Neutrophil (primary cell): ENCODE data around the gene CENPU.

Experiments used
- H3K27ac ChIP-seq: fragments of 200-600 bp; sonication (generic); 2 replicates; pipeline ENCODE4 v1.5.1; 2016; ENCODE audit warnings: mild to moderate bottlenecking, moderate library complexity
- H3K27me3 ChIP-seq: fragments of 200-600 bp; sonication (generic); 2 replicates; pipeline ENCODE4 v1.6.0; 2016; ENCODE audit warnings: mild to moderate bottlenecking
- H3K36me3 ChIP-seq: fragments of 200-600 bp; sonication (generic); 2 replicates; pipeline ENCODE4 v1.5.1; 2017
- H3K4me1 ChIP-seq, 2 experiments: fragments of 200-600 bp in 1 of 2; sonication (generic) in 1 of 2; 1 replicate in 1 of 2; 2 replicates in 1 of 2; pipeline versions ENCODE4 v1.5.1 to v1.6.1; 2013 to 2016; ENCODE audit warnings: low read depth in 1 of 2, low read length in 1 of 2, mild to moderate bottlenecking in 1 of 2, moderate library complexity in 1 of 2; ENCODE audit not compliant: control insufficient read depth in 1 of 2, insufficient read depth in 1 of 2
- H3K4me3 ChIP-seq, 2 experiments: fragments of 200-600 bp in 1 of 2; sonication (generic) in 1 of 2; 1 replicate in 1 of 2; 2 replicates in 1 of 2; pipeline ENCODE4 v1.5.1; 2013 to 2016; ENCODE audit warnings: low read depth in 1 of 2, low read length in 1 of 2, mild to moderate bottlenecking in 1 of 2, moderate library complexity in 1 of 2
- H3K9me3 ChIP-seq: fragments of 200-600 bp; sonication (generic); 2 replicates; pipeline ENCODE4 v1.5.1; 2016
- TF ChIP-seq, protein P1 (sequence below): fragments of 200-600 bp; sonication (generic); IDR thresholded peaks from 2 replicates; pipeline ENCODE4 v1.5.1; 2016; ENCODE audit warnings: antibody characterized with exemption

Gene CENPU

DNA sequence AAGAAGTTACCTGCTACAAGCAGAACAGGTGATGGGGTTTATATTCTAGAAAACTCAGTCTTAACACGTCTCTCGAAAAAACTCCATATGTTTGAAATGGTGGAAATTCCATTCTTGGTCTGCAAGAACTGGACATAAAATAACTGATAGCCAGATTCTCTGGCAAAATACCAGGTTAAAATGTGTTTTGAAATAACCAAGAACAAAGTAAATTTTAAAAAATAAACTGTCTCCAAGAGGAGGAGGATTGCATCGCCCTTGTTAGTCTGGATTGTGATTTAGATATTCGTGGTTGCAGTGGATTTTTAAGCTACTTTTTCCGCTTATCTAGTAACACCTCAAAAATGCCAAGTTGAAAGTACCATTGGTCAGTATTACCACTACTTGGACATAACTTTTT lies 40.8 kb downstream of the CENPU start:
- TF ChIP-seq, protein P1, sequence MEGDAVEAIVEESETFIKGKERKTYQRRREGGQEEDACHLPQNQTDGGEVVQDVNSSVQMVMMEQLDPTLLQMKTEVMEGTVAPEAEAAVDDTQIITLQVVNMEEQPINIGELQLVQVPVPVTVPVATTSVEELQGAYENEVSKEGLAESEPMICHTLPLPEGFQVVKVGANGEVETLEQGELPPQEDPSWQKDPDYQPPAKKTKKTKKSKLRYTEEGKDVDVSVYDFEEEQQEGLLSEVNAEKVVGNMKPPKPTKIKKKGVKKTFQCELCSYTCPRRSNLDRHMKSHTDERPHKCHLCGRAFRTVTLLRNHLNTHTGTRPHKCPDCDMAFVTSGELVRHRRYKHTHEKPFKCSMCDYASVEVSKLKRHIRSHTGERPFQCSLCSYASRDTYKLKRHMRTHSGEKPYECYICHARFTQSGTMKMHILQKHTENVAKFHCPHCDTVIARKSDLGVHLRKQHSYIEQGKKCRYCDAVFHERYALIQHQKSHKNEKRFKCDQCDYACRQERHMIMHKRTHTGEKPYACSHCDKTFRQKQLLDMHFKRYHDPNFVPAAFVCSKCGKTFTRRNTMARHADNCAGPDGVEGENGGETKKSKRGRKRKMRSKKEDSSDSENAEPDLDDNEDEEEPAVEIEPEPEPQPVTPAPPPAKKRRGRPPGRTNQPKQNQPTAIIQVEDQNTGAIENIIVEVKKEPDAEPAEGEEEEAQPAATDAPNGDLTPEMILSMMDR: no peak
- no peaks in the 10 kb centered on the region for H3K9me3 ChIP-seq
- H3K27ac ChIP-seq: no peak overlapping the region
- no peaks in the 10 kb centered on the region for H3K27me3 ChIP-seq
- H3K4me3 ChIP-seq: no peak overlapping the region
- H3K36me3 ChIP-seq: peaks cover 12% of the 10 kb centered on the region
- no peaks in the 10 kb centered on the region for H3K4me1 ChIP-seq

DNA sequence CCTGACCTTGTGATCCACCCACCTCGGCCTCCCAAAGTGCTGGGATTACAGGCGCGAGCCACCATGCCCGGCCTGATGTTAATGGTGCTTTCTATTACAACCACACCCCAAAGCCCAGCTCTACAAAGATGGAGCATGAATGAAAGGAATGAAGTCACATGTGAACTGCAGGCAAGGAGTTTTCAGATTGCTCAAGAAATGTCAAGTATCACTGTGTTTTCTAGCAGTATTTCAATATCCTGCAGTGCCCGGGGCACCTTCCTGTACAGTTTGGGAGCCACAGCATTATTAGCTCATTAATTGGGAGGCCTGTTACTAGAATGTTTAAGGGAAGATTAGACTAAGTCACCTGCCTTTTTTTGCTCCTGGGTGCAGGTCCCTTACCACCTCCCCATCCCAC lies 44.2 kb downstream of the CENPU start:
- TF ChIP-seq, protein P1: no peak
- H3K4me1 ChIP-seq: peaks cover 8 to 9% of the 10 kb centered on the region in 2 experiments
- H3K9me3 ChIP-seq: no peaks in the 10 kb centered on the region
- H3K27ac ChIP-seq: no peak overlapping the region
- H3K4me3 ChIP-seq: no peak overlapping the region
- H3K36me3 ChIP-seq: peaks cover 12% of the 10 kb centered on the region
- no peaks in the 10 kb centered on the region for H3K27me3 ChIP-seq

DNA sequence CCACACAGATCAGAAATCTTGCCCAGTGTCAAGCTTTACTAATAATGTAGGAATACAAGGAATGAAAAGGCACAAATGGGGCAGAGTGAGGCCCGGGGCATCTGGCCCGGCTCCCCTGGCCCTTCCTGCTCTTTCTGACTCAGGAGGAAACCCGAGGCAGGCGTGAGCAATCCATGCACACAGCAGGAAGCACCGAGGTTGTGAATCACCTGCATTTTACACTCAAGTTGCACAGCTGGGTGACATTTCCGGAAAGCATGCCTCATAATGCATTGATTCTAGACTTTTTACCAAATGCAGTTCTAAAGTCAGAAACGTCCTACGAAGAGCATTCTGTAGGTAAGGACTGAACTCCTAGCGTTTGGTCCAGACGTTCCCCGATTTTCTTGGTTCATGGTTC lies 45.4 kb downstream of the CENPU start:
- Histone ChIP-seq H3K9me3 (no peaks in the 10 kb centered on the region), H3K36me3 (no peaks in the 10 kb centered on the region), H3K4me3 (no peak overlapping the region), H3K4me1 (peaks cover 12 to 17% of the 10 kb centered on the region in 2 experiments), H3K27me3 (no peaks in the 10 kb centered on the region), H3K27ac (no peak overlapping the region)
- TF ChIP-seq, protein P1: no peak

DNA sequence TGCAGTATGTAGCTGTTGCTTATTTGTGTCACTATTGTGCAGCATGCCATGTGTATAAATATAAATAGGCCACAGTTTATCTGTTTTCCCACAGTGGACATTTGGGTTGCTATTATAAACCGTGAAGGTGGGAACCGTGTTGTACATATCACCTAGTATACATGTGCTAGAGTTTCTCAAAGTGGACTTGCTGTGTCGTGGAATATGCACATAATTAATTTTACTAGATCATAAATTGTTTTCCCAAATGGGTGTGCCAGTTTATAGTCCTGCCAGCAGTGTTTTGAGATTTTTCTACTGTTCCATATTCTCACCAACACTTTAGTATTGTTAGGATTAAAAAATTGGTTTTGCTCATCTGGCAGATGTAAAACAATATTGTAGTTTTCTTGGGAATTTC lies 45.9 kb downstream of the CENPU start:
- no peaks in the 10 kb centered on the region for H3K9me3 ChIP-seq
- H3K27me3 ChIP-seq: no peaks in the 10 kb centered on the region
- H3K27ac ChIP-seq: no peak overlapping the region
- TF ChIP-seq, protein P1: no peak
- no peak overlapping the region for H3K4me3 ChIP-seq
- no peaks in the 10 kb centered on the region for H3K36me3 ChIP-seq
- peaks cover 12 to 17% of the 10 kb centered on the region in 2 experiments for H3K4me1 ChIP-seq

DNA sequence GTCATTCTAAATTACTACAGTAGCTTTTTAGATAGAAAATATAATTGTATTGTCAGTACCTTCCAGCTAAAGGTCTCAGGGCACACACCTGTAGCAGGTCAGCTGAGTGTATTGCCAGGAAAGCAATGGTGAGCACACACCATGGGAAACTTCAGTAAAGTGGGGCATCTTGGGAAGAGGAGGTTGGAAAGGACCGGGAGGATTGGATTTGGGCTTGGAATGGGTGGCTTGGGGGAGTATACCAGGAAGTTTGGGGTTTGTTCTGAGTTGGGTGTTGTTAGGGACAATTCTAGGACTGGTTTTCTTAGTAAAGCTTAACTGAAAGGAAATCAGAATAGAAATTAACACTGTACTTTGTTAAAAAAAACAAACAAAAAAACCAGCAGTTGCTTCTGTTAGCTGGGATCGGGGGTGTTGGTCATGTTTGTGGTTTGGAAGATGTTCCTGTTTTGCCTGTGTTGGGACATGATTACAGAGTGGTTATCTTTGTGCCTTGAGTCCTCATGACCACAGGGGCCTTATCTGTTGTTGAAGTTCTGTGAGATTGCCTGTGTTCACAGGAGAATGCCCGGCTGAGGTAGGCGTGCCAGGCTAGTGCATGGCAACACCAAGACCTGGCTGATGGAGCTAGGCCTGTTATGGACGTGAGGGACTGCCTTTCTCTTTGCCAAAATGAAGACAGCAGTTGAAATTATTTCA lies 49.3 kb downstream of the CENPU start:
- TF ChIP-seq, protein P1: no peak
- Histone ChIP-seq H3K36me3 (no peaks in the 10 kb centered on the region), H3K27ac (peak overlapping the region; percentile 82), H3K9me3 (no peaks in the 10 kb centered on the region), H3K27me3 (no peaks in the 10 kb centered on the region), H3K4me1 (peaks cover 15 to 22% of the 10 kb centered on the region in 2 experiments), H3K4me3 (peak overlapping the region in 1 of 2 experiments; percentile 16)
